ENCODE measurements around the gene CCDC120. TPM values are rescaled to one million over a fixed set of nuclear protein-coding genes. Genes with fewer than 3 reads are reported as not detected.

CCDC120 gene
- total and polyA plus RNA-seq, 9 of the 15 experiments (the other 6 are each of a cell fraction or from before 2014, with no cell fraction given) = 0.13 to 3.6 (median 0.54) TPM

DNA sequence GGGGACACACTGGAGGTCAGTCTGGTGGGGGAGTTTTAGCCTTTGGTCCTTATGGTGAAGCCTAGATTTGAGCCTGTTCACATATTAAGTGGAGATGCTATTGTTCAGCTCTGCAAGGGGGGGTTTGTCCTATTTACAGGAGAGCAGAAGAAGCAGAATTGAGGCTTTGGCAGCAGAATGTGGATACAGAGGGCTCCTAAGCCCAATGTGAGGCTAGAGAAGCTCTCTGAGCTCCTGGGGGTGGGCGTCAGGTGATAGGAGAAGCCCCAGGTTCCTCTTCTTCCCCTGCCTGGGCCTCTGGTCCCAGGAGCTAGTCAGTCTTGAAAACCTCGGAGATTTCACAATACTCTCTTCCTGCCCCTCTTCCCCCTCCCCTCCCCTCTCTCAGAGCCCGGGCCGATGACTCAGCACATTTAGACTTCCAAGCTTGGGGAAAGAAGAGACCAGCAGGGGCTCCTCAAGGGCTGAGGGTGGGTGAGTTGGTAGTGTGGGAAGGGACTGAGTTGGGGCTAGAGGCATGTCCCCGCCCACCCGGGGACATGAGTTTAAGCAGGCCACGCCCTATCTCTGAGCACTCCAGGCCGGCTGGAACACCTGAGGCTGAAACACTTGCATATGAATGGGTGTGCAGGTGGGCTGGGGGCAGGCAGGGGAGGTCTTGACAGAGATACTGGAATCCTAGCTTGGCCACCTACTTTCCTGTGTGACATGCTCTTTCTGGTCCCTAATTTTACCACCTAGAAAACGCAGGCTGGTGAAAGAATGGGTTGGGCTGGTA lies 19.0 kb upstream of the CCDC120 start (continued):
- TF ChIP-seq ELF1 (tag; IDR thresholded peaks at IDR 0.05) (peak; percentile 53; the same call in 1 of the 2 replicates), ZNF586 (CRISPR knock-in tag; conservative IDR thresholded peaks at IDR 0.05) (no peak), EGR1 (conservative IDR thresholded peaks at IDR 0.05) (peak; percentile 51; the same call in 1 of the 2 replicates), CTBP1 (IDR thresholded peaks at IDR 0.05; ENCODE audit: borderline replicate concordance) (peak; percentile 37; the same call in 1 of the 2 replicates), C11orf30 (IDR thresholded peaks at IDR 0.05; ENCODE audit: low read depth) (peak; percentile 99), U2AF1 (optimal IDR thresholded peaks at IDR 0.05; ENCODE audit: low read depth, low read length) (no peak), TCF7 (IDR thresholded peaks at IDR 0.05; ENCODE audit: borderline replicate concordance) (no peak), ZNF347 (CRISPR knock-in tag; IDR thresholded peaks at IDR 0.05; ENCODE audit: low read depth) (no peak), PYGO2 (tag; IDR thresholded peaks at IDR 0.05) (no peak), ZBTB8A (IDR thresholded peaks at IDR 0.05; ENCODE audit: partially characterized antibody) (no peak), BRF1 (IDR thresholded peaks at IDR 0.05; ENCODE audit: borderline replicate concordance, extremely low read depth, insufficient read length) (no peak), MYNN (IDR thresholded peaks at IDR 0.05) (peak; percentile 81), MYNN (CRISPR knock-in tag; IDR thresholded peaks at IDR 0.05) (no peak), SMAD3 (CRISPR knock-in tag; conservative IDR thresholded peaks at IDR 0.05) (no peak), NR3C1 (CRISPR knock-in tag; IDR thresholded peaks at IDR 0.05) (no peak), GATAD2B (IDR thresholded peaks at IDR 0.05; ENCODE audit: borderline replicate concordance) (peak; percentile 28; the same call in 1 of the 2 replicates), KLF10 (CRISPR knock-in tag; IDR thresholded peaks at IDR 0.05) (no peak), FUS (optimal IDR thresholded peaks at IDR 0.05; ENCODE audit: low read depth, low read length) (no peak), TFAM (CRISPR knock-in tag; conservative IDR thresholded peaks at IDR 0.05) (no peak)
- TF ChIP-seq, protein P1, sequence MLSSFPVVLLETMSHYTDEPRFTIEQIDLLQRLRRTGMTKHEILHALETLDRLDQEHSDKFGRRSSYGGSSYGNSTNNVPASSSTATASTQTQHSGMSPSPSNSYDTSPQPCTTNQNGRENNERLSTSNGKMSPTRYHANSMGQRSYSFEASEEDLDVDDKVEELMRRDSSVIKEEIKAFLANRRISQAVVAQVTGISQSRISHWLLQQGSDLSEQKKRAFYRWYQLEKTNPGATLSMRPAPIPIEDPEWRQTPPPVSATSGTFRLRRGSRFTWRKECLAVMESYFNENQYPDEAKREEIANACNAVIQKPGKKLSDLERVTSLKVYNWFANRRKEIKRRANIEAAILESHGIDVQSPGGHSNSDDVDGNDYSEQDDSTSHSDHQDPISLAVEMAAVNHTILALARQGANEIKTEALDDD (IDR thresholded peaks at IDR 0.05) = peak; percentile 80
- TF ChIP-seq, protein P2, sequence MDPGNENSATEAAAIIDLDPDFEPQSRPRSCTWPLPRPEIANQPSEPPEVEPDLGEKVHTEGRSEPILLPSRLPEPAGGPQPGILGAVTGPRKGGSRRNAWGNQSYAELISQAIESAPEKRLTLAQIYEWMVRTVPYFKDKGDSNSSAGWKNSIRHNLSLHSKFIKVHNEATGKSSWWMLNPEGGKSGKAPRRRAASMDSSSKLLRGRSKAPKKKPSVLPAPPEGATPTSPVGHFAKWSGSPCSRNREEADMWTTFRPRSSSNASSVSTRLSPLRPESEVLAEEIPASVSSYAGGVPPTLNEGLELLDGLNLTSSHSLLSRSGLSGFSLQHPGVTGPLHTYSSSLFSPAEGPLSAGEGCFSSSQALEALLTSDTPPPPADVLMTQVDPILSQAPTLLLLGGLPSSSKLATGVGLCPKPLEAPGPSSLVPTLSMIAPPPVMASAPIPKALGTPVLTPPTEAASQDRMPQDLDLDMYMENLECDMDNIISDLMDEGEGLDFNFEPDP (CRISPR knock-in tag; IDR thresholded peaks at IDR 0.05) = no peak
- TF ChIP-seq, protein P3, sequence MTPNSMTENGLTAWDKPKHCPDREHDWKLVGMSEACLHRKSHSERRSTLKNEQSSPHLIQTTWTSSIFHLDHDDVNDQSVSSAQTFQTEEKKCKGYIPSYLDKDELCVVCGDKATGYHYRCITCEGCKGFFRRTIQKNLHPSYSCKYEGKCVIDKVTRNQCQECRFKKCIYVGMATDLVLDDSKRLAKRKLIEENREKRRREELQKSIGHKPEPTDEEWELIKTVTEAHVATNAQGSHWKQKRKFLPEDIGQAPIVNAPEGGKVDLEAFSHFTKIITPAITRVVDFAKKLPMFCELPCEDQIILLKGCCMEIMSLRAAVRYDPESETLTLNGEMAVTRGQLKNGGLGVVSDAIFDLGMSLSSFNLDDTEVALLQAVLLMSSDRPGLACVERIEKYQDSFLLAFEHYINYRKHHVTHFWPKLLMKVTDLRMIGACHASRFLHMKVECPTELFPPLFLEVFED (CRISPR knock-in tag; conservative IDR thresholded peaks at IDR 0.05) = no peak
- TF ChIP-seq, protein P4, sequence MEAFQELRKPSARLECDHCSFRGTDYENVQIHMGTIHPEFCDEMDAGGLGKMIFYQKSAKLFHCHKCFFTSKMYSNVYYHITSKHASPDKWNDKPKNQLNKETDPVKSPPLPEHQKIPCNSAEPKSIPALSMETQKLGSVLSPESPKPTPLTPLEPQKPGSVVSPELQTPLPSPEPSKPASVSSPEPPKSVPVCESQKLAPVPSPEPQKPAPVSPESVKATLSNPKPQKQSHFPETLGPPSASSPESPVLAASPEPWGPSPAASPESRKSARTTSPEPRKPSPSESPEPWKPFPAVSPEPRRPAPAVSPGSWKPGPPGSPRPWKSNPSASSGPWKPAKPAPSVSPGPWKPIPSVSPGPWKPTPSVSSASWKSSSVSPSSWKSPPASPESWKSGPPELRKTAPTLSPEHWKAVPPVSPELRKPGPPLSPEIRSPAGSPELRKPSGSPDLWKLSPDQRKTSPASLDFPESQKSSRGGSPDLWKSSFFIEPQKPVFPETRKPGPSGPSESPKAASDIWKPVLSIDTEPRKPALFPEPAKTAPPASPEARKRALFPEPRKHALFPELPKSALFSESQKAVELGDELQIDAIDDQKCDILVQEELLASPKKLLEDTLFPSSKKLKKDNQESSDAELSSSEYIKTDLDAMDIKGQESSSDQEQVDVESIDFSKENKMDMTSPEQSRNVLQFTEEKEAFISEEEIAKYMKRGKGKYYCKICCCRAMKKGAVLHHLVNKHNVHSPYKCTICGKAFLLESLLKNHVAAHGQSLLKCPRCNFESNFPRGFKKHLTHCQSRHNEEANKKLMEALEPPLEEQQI (IDR thresholded peaks at IDR 0.05) = no peak
